ENCODE data around the gene TANGO6.

TANGO6 gene

DNA sequence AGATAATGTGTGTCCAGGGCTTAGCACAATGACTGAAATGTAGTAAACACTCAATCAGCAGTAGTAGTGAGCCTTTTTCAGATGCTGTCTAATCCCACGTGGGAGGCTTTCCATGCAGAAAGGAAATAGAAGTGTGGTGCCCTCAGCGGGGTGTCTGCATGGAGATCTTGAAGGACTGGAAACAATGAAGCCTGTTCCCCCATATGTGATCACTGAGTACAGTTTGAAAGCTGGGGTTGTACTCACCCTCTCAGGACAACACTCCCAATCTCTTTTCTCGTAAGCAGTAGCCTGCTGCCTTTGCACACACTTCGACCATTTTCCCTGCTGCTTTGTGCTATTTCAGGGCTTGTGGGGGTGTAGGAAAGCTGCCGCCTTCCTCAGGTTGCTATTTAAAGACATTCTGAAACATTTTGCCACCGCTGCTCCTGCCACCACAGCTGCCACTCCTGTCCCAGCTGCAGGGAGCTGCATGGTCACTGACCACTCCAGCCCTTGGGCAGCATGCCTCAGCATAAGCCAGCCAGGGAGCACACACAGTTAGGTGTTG lies 221.5 kb downstream of the TANGO6 start:
- no peak for DNase-seq

DNA sequence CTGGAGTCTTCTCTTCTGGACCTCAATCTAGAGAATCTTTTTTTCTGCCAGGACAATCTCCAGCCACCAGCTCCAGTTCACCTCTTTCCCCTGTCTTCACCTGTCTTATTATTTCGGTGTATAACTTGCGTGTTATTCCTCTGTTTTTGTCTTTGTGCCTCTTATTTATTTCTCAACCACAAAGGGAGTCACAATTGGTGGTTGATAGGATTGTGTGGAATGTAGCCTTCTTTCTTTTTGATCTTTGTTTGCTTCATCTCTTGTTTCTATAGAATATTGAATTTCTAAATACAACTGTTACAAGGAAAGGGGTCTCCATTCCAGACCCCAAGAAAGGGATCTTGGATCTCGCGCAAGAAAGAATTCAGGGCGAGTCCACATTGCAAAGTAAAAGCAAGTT lies 226.2 kb downstream of the TANGO6 start:
- no peak for DNase-seq

DNA sequence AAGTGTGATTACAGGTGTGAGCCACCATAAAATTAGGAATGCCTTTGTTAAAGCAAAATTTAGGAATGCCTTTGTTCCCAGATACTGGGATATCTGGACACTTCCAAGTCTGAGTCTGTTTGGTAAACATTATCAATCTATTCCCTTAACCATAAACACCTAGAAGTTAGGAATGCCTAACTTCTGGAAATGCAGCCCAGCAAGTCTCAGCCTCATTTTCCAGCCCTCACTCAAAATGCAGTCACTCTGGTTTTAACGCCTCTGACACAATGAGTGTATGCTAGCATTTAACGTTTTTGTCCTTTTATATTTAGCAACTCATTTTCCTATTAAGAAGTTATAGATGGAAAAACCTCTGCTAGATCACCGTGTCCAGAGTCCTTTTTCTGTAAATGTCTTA lies 227.7 kb downstream of the TANGO6 start:
- DNase-seq: no peak

DNA sequence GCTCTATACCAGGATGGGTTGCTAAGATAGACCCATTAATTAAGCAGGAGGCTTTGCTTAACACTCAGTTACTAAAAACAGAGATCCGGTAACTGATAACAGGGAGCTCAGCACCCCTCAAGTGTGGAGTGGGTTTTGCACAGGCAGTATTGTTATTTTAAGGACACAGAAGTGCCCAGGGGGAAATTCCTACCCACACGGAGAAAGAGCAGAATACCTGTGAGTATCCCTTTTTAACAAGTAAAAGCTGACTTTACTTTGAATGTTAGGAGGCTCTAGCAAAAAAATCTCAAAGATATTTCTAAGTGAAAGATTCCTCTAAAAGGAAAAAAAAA lies 229.3 kb downstream of the TANGO6 start:
- no peak for DNase-seq

DNA sequence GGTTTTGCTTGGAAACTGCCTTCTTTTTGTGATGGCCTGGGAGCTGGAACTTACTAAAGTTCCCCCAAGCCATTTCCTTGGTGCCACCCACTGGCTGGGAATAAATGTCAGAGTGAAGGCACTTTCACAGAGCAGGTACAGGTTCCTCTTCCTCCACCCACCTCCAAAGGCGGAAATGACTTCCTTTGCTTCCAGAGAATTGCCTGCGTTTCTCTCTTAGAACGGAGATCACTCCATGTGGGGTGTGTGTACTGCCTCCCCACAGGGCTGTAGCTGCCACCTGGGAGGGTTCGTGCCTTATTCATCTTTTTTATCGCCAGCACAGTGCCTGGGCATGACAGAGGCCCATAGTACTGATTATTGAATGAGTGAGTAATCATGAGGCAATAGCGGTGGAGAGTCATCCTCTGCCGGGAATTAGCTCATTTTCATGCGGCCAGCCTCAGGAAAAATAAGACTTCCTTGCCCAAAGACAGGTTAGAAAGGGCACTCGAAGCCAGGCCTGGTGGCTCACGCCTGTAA lies 229.9 kb downstream of the TANGO6 start:
- DNase-seq: no peak

DNA sequence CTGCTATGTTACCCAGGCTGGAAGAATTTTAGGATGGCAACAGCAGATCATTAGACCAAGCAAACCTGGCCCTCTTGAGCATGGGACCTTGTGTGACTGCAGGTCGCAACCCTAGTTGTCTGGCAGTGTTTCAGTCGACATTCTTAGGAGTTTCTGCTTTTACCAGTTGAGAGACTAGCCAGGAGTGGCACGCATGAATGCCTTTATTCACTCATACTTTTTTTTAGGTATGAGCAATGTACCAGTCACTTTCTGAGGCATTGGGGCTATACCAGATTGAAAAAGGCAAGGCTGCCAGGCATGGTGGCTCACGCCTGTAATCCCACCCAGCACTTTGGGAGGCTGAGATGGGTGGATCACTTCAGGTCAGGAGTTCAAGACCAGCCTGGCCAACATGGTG lies 233.9 kb downstream of the TANGO6 start:
- DNase-seq: no peak

DNA sequence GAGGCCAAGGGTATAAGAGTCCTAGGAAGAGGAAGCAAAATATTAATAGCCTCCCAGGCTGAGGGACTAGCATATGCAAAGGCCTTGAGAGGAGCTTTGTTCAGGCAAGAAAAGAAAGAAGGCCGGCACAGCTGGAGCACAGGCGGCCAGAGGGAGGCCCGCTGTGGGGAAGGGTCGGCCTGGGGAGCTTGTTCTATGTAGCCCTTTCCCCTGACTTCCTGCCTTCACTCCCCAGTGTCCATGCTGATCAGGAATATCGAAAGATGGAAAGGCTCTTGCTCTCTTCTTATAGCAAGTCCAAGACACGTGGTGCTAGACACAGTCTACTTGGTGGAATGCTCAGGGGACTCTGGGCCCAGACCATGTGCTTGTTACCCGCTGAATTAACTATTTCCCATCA lies 234.7 kb downstream of the TANGO6 start:
- no peak for DNase-seq

DNA sequence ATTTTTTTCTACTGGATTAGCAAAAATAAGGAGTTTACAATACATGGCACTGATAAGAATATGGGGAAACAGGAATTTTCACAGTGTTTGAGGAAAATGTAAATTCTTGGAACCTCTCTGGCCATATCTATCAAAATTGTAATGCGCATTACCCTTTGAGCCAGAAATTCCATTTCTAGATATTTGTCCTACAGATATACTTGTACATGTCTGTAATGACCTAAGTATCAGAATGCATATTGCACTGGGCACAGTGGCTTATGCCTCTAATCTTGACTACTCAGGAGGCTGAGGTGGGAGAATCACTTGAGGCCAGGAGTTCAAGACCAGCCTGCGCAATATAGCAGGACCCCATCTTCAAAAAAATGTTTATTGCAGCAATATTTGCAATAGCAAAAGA lies 236.4 kb downstream of the TANGO6 start:
- DNase-seq: no peak

DNA sequence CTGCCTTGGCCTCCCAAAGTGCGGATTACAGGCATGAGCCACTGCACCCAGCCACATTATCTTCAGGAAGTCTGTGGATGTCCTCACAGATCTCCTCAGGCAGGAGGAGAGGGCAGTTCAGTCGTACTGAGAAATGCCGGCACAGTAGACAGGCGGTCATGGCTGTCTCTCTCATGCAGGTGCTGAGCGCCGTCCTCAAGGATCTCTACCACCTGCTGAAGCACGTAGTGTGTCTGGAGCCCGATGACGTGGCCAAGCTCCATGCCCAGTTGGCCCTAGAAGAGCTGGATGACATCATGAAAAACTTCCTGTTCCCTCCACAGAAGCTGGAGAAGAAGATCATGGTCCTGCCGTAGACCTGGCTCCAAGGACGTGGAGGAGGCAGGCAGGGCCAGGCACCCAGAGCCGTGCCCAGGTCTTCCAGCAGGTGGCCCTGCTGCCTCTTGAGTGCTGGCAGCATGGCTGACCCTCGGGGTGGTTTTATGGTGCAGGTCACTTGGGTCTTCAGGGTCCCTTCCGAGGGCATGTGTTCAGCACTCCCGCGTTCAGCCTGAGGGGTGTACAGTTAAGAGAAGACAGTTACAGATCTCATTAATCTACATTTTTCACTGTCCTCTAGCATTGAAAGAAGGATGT lies 240.1 kb downstream of the TANGO6 start:
- DNase-seq: no peak

DNA sequence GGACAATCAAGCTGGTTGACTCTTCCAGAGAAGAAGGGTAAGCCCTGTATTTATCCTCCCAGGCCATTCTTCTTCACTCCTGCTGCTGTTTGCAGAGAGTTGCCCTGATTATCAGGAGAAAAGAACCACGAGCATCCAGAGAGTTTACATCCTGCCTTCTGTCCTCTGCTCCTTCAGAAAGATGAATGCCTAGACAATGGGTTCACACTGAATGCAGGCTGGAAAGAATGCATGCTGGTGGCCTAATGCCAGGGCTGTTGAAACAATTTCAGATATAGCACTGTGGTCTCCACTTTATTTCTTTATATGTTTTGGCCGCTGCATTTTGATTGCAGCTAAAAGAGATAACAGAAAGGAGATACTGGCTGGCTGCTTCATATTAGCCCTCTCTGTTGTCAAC lies 241.0 kb downstream of the TANGO6 start:
- DNase-seq: no peak

DNA sequence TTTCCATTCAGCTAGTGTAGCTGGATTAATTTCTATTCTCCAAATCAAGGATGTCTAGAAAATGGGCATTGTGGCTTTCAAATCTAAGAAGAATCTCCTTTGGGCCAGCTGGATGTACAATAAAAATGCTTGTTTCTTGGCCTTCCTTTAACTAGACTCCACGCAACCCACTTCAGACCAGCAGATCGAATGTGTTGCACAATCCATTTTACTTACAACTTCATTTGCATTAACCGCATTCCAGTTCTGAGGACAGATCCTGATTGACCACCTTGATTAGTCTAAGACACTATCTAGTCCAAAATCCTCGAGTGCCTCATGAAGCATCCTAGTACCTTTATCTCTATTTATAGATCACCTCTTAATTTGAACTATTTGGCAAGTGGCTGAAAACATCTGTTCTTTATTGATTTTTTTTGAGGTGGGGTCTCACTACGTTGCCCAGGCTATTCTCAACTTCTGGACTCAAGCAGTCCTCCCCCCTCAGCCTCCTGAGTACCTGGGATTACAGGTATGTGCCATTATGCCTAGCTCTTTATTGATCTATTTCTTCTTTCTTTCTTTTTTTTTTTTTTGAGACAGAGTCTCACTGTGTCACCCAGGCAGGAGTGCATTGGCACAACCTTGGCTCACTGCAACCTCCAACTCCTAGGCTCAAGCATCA lies 241.8 kb downstream of the TANGO6 start:
- no peak for DNase-seq

DNA sequence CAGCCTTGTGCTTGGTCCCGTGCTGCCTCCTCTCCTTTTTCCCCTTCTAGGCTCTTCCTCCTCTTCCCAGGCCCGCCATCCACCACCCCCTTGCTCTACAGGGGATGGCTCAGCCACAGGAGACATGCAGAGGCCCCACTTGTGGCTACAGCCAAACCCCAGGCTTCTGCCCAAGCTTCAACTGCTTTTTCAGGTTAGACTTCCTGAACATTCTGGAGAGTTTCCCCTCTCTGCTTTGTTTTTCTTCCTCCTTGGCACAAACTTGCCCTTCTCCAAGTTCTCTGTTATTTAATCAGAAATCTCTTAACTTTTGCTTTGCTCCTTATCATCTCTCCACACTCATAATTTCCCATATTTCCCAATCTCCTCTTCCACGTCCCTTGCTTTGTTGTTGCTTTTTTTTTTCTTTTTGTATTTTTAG lies 243.8 kb downstream of the TANGO6 start:
- DNase-seq: no peak

DNA sequence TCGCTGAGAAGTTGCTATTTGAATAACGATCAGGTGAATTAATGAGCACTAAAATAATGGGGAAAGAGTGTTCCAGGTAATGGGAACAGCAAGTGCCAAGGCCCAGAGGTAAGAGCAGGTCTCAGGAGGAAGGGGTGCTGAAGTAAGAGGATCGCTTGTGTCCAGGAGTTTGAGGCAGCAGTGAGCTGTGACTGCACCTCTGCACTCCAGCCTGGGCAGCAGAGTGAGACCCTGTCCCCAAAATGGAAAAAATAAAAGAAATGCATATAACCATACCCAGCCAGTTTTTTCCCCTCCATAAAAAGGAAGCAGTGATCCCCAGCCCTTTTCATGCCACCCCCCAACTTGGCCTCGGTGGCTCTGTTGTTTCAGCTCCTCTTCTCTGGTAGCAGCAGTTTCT lies 245.4 kb downstream of the TANGO6 start:
- DNase-seq: no peak

DNA sequence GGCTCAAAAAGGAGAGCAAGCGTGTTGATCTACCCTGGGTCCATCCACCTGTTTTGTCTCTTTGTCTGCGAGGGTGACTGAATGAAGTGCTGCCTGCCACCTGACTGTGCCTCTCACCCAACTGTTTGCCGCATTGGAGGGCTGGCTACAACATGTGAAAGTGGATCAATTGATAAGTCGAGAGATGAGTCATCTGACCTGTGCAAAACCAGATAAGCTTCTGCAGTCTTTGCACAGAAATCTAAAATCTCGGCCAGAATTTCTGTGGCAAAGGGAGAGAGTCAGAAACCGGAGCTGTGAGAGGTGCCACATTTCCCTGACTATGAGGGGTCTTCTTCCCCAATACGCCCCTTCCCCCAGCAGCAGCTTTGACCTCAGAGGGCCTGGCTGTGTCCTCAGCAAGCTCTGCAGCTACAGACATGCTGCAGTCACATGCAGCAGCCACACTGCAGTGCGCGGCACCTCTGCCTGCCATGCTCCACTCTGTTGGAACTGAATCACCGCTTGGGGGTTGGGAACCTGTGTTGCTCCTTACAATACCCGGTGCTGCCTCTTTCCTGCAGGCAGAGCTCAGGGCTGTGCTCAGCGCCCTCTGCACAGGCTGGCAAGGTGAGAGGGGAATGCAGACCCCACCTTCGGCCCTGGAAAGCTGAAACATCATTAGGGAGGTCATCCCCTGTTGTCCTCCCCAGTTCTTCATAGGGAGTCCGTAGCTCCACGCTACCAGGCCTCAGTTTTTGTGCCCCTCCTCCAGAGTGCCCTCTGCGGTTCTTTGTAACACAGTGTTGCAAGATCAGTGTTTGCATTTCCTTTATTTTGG lies 246.0 kb downstream of the TANGO6 start:
- DNase-seq: no peak

DNA sequence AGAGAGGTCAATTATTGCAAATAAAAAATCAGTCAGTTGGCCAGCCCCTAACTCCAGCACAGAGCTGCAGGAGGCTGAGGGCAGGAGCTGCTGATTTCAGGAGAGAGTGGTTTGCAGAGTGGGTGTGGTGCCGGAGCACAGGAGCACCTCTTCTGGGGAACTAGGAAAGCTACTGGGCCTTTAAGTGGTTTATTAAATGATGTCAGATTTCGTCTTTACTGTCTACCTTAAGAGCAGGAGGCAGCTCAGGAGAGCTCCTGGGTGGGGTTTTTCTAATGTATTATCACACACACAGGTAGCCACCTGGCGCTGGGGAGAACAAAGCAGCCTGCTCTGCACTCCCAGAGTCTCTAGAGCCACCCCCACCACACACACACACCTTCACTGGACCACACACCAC lies 250.6 kb downstream of the TANGO6 start:
- no peak for DNase-seq

DNA sequence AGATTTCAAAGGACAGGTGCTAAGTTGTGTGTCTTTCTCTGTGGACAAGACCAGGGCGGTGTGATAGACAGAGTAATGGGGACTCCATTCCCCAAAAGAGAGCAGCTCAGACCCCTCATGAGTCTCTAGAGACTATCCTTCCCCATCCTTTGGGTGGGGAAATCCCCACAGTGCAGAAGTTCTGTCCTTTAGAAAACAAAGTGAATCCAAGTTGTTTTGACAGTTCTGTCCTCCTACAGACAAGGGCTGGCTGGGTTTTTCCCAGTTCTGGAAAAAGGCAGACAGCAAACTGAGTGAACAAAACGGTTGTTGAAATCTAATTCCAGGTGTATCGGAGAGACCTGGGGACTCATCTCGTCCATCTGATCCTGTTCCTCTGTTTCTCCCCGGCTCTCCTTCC lies 251.2 kb downstream of the TANGO6 start:
- DNase-seq: no peak

DNA sequence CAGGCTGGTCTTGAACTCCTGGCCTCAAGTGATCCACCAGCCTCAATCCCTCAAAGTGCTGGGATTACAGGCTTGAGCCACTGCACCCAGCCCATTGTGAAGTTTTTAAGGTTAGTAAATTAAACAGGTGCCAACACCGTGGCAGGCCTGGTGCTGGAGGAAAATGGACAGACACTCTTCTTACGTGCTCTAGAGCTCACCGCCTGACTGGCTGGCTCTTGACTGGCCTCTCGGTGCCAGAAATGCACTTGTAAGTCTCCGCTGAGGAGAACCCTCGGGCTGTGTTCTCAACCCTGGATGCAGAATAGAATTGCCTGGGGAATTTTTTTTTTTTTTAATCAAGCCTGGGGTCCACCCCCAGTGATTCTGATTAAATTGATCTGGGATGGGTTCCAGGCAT lies 251.9 kb downstream of the TANGO6 start:
- no peak for DNase-seq

DNA sequence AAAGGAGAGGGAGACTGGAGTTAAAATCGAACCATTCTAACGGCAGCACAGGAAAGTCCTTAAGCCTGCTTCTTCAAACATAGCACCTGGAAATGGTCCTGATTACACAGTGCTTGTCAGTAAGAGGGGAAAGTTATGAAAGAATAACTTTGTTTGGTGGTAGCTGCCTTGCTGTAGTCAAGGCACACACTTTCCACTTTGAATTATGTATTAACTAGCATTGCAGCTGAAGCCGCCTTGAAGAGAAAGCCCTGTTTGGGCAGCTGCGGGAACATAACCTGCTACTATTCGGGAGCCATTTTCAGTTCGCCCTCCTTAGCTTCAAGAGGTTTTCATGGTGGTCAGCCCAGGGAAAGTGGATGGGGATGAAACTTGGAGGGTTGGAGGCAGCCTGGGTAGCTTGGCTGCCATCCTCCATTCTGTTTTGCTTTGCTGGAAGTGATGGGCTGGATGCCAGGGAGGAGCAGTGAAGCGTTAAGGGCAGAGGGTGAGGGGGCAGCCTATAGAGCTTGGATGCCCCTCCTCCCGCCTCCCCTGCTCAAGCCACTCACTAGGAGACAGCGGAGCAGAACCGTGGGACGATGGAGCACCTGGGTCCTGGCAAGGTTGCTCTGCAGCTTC lies 256.9 kb downstream of the TANGO6 start:
- DNase-seq: no peak

DNA sequence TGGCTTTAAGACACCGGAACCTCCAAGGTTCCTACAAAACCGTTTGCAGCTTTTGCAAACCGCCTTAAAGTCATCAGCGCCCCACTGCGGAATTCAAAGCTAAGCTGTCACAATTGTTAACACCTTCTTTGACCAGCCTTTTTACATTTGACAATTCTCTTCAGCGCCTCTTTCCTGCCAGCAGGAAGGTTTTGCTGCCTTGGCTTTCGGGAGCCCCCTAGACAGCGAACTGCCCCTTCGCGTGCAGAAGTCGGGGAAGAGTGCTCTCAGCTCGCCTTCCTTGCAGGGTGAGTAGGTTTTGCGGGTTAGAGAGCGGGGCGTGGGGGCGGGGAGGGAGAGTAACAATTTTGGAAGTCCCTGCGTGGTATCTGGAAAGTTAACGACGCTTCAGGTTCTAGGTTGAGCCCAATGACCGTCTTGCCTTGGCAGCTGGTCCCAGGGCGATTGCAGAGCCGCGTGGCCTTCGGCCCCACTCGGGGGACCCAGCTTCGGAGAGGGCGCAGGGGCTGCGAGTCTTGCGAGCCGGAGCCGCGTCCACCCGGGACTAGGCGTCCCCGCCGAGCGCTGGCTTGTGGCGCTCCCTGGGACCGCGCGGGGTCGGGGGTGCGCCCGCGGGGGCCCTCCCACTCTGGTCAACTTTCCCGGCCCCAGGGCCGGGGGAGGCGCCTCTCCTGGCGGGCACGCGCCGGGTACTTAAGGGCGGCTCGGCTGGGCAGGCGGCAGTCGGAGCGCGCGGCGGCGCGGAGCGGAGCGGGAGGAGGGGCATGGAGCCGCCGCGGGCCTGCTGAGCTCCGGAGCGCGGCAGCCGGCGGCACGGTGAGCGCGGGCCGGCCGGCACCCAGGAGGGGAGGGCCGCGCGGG lies 262.4 kb downstream of the TANGO6 start, which contains the start of gene HAS3:
Gene HAS3, plus strand, starts transcription at position 153 of the 861 bp plus-strand sequence. CDS start 3,743 bp downstream, outside the sequence.
- no peak for DNase-seq

DNA sequence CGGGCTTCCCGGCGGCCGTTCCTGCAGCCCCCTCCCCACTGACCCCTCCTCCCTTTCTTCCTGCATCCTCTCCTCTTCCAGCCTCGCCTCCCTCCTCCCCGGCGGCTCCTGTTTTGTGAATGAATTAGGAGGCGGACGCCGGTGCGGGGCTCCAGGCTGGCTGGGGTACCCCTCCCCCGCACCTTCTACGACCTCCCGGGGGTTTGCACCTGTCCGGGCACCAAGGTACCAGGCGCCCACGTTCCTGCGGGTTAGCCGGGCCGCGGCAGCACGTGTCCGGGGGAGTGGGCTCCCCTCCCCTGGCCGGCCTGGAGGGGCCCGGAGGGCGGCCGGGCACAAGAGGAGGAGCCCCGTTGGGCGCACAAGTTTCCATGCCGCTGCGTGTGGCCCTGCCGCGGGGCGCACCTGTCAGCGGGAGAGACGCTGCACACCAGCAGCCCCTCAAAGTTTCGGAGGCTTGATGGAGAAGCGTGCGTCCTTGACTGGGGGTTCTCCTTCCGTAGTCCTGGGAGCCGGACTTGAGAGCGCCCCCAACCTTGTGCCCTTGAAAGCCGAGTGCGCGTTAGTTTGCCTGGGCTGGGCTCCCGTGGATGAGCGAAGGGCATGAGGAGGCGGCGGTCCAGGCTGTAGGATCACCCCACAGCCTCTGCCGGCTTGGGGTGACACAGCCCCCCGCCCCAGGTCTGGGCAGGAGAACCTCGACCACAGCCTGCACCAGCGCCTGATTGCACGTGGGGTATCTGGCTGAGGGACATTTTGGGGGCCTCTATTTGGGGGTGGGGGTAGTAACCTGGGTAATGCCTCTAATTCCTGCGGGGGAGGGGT lies 263.4 kb downstream of the TANGO6 start:
- no peak for DNase-seq

DNA sequence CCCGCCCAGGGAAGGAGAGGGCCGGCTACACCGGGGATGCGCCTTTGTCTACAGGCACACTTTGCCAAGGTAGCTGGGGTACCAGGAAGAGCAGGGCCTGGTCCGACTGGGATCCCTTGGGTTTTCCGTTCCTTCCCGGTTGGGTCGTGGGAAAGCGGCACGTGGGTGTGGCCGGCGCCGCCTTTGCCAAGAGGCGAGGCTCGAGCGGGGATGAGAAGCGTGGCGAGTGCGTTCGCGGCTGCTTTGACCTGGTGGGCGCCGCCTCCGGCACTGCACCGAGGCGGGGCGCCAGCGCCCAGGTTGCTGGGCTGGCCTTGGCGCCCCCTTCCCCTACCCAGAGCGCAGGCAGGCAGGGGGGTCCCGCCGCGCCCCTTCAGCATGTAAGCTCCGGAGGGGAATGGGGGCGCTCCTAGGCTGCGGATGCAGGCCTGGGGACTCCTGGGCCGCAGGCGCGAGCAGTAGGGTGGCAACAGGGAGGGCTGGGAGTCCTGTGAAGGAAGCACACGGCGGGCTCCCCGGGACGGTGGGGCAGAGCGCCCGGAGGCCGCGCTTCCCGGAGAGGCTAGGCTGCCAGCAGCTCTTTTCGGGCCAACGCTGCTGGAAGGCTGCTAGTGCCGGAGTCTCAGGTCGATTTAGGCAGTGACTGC lies 264.1 kb downstream of the TANGO6 start:
- no peak for DNase-seq
